Activated CD4-positive, alpha-beta T cell treated with anti-CD3 and anti-CD28 coated beads, Interleukin-10, Interleukin-2, amounts not matched to agents 100 ng/mL and 50 ng/mL, durations not matched to agents 16 hours and 8 hours (primary cell): Measurements from ENCODE around the gene PCLO.
"Not testable (repeated sequence)": the region's sequence is repeated elsewhere in the genome, so short reads cannot be mapped to it uniquely, and the experiment has no call there.

Source experiments
- DNase-seq: peaks from one replicate; pipeline ENCODE4 v3.0.0-alpha.2; 2020

Gene PCLO

GRCh38 chr7:82715344-82715743, 447.3 kb downstream of the PCLO start:
- no peak for DNase-seq

- DNase-seq, result no peak
Observed at GRCh38 chr7:82714883-82715282, 447.8 kb downstream of the PCLO start.

GRCh38 chr7:82713506-82713905, 449.2 kb downstream of the PCLO start:
- no peak for DNase-seq

GRCh38 chr7:82706344-82706743, 456.3 kb downstream of the PCLO start:
- DNase-seq, result not testable (repeated sequence)

GRCh38 chr7:82705517-82706260, 457.0 kb downstream of the PCLO start:
- DNase-seq, result no peak

GRCh38 chr7:82704121-82704520, 458.6 kb downstream of the PCLO start:
- no peak for DNase-seq
